ENCODE data around the gene C14orf132.
"Not testable (repeated sequence)": the region's sequence is repeated elsewhere in the genome, so short reads cannot be mapped to it uniquely, and the experiment has no call there.

Gene C14orf132

GRCh38 chr14:96060186-96060933 lies 21.2 kb downstream of the C14orf132 start:
- no peak for DNase-seq

DNA sequence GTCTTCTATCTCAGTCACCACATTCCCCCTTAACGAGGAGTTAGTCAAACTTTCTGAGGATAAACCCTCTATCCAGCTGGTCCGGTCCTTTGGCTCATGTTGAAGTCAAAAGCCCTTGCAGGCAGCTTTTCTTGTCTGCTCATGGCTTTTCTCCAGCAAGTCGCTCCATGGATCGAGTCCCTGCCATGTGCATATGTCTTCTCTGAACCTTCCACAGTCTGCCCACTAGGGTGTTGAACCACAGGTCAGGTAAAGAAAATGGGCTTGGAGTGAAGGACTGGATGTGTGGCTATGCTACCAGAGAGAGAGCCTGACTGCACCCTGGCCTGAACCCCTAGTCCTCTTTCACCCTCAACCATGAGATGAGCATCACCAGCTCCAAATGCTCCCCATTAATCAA lies 22.8 kb downstream of the C14orf132 start:
- DNase-seq, result no peak

DNA sequence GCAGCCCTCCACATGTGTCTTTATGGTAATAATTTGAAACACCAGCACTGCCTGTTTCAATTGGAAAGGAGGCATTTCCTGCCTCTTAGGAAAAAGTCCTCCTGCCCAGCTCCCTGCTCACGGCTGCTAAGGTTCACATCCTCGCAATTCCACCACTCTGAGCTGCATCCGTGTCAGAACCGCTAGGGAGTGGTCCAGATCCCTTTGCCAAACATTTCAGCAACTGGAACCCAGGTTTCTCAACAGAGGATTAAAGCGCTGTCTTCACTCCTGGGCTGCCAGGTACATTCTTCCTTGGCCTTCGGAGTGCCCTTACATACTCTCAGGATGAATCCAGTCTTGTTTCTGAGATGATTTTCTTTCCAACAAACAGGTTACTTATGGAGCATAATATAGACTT lies 23.3 kb downstream of the C14orf132 start:
- no peak for DNase-seq

- DNase-seq, result no peak
Observed at GRCh38 chr14:96064866-96065265, 25.7 kb downstream of the C14orf132 start.

DNA sequence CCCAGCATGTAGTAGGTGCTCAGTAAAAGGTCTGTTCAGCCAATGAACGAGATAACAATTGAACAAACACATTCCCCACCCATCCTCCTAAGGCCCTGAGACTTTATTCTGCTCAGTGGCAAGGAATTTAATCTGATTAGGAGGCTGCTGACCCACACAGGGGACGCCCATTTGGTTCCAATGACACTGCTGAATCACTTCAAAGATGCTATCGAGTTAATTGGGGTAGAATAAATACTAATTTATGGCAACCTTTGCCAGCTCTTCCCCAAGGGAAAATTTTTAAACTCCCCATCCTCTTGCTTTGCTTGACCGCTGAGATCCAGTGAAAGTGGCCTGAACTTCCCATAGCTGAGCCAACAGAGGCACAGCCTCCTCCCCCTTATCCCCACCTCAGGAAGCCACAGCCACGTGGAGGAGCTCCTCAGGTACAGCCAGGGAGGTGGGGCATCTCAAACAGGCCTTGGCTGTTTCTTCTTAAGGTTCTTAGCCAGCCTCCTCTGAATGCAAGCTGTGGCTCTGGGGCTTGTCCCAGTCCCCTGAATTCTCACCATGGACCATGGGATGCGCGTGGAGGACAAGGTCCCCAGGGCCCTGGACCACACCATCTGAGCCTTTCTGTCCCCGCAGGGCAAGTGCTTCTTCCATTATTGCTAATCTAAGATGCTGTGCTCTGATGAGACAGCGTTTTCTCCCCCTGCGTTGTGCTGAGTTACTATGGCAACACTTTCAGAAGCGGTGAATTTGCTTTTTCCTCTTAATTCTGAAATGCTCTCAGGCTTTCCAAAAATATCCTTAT lies 26.7 kb downstream of the C14orf132 start:
- no peak for DNase-seq

DNA sequence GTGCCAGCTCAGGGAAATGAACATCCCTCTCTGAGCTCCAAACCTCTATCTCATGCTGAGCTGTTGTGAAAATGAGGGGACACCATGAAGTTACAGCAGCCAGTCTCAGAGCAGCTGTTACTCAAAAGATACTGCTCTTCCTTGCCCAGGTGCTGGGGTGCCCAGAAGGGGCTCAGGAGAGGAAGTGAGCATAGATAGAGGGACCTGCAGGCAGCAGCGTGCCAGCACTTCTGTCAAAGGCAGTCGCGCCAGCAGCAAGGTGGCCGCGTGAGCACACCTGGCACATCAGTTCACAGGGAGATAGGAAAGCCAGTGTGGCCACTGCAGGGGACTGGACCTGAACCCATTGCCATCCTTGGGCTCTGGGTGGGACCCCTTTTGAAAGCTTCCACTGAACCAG lies 27.8 kb downstream of the C14orf132 start:
- DNase-seq, result no peak

GRCh38 chr14:96067985-96068930 lies 29.1 kb downstream of the C14orf132 start:
- no peak for DNase-seq

DNA sequence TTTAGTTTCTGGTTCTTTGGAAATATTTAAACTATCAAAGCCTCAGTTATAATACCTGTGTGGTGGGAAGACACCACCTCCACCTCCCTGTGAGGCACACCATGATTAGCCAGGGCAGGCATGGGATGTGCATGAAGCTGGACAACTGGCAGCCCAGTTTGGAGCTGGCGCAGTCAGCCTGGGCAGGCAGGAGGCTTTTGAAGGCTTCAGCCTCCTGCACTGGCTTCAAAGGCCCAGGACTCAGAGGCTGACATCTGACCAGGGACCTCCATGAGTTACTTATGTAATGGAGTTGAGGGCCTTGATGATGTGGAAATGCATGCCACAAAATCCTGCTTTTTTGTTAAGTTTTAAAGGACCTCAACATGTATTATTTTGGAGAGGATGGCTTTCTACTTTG lies 30.3 kb downstream of the C14orf132 start:
- DNase-seq, result no peak

DNA sequence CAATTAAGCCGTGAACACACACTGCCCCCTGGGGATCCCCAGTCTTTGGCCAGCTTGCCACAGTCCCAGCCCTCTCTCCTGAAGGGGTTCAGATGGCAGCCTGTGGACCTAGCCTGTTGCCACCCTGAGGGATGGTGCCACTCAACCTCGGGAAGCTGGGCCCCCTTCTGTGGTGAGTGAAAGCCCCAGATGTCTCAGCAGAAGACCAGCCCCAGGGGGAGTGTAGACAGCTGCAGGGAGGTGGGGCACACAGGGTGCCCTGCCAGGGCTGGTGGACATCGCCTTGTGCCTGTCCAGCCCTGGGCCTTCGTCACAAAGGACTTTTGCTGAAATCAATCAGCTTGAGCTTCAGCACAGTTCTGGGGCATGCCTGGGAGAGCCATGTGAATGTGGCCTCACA lies 32.4 kb downstream of the C14orf132 start:
- no peak for DNase-seq

DNA sequence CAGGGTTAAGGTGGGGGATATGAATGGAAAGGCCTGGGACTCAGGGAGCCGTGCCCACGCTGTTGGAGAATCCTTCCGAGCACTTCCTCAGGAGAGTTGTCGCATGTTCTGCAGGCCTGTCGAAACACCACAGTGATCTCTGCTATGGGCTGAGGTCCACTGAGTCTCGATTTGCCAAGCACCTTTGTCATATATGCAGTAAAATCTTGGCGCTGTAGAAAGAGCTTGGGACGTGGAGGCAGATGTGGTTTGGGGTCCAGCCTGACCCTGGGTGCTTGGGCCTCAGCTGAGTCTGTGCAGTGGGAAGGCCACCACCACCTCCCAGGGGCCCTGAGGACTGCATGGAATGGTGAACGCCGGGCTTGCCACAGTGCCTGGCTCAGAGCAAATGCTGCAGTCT lies 32.9 kb downstream of the C14orf132 start:
- no peak for DNase-seq

DNA sequence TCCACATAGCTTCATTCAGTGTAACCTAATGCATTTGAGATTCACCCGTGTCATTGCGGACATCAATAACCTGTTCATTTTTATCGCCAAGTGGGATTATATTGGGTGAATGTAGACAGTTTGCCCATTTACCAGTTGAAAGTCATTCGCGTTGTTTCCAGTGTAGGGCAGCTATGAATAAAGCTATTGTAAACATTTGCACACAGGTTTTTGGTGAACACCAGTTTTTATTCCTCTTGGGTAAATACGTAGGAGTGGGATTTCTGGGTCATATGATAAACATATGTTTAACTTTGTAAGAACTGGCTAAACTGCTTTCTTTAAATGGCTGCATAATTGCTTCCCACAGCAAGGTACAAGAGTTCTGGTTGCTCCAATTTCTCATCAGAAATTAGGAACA lies 33.6 kb downstream of the C14orf132 start:
- DNase-seq, result no peak

DNA sequence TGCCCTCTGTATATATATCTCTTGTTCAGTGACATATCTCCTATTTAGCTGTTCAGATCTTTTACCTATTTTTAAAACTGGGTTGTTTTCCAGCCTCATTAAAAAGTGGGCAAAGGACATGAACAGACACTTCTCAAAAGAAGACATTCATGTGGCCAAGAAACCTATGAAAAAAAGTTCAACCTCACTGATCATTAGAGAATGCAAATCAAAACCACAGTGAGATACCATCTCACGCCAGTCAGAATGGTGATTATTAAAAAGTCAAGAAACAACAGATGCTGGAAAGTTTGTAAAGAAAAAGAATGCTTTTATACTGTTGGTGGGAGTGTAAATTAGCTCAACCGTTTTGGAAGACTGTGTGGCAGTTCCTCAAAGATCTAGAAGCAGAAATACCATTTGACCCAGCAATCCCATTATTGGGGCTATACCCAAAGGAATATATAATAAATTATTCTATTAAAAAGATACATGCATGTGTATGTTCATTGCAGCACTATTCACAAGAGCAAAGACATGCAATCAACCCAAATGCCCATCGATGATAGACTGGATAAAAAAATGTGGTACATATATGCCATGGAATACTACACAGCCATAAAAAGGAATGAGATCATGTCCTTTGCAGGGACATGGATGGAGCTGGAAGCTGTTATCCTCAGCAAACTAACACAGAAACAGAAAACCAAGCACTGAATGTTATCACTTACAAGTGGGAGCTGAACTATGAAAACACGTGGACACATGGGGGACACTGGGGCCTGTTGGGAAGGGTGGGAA lies 34.3 kb downstream of the C14orf132 start:
- DNase-seq, result not testable (repeated sequence)

DNA sequence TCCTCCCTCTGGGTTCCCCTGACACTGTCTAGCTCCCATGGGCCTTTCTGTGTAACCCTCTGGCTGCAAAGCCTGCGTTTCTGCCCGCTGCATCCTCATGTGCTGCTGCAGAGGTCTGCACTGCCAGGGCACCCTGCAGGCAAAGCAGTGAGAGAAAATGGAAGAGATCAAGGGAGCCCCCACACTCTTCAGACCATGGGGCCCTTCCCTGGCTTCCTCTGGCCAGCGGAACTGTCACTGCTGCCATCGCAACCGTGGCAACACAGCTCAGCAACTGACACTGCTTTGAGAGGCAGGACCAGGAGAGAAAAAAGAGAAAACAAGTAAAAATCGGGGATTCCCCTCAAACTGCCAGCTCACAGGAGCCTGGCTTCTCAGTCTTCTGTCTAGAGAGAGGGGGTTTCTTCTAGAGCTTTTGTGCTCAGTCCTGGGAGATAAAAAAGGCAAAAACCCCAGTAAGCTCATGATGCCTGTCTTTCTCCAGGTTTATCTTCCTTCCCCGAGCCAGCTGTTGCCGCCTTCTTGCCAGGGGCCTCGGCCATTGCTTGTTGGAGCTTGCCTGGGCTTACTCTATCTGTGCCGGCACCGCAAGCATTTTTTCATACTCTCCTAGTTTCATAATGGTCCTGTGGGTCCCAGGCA lies 38.9 kb downstream of the C14orf132 start:
- no peak for DNase-seq

- no peak for DNase-seq
Observed at GRCh38 chr14:96078625-96079016, 39.5 kb downstream of the C14orf132 start.

- DNase-seq, result no peak
Observed at GRCh38 chr14:96079066-96079465, 39.9 kb downstream of the C14orf132 start.

- no peak for DNase-seq
Observed at GRCh38 chr14:96080571-96080970, 41.4 kb downstream of the C14orf132 start.

DNA sequence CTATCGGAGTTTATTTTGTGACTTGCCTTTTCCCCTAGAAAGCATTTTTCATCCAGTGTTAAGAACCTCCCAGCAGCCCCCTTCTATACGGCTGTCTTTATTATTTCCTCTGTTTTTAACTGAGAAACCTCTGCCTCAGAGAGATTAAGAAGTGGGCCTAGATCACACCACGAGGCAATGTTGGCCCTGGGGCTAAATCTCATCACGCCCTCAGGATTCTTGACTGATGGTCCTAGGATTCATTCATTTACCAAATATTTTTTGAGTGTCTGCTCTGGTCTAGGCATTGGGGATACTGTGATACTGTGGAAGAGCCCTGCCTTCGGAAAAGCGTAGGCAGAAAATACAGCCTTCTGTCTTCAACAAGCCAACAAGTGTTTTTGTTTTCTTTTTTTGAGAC lies 42.1 kb downstream of the C14orf132 start:
- DNase-seq, result no peak

- DNase-seq, result no peak
Observed at GRCh38 chr14:96081767-96082400, 42.7 kb downstream of the C14orf132 start.

- DNase-seq, result no peak
Observed at GRCh38 chr14:96082420-96083300, 43.5 kb downstream of the C14orf132 start.

- DNase-seq, result no peak
Observed at GRCh38 chr14:96083667-96084320, 44.6 kb downstream of the C14orf132 start.

All from CD4-positive, alpha-beta T cell treated with Interleukin-15 for 1 hour (primary cell).